ENCODE measurements around the gene KCTD12. TPM values are rescaled to one million over a fixed set of nuclear protein-coding genes. Genes with fewer than 3 reads are reported as not detected.
A peak's percentile ranks its signal among the peaks of the same experiment; 100 is the strongest.

Gene KCTD12
- total RNA-seq, 1 donor from 2014 or later, result 134 TPM

- H3K4me3 ChIP-seq (ENCODE audit: low read length in 3 of 3), result no peak overlapping the region
- H3K4me1 ChIP-seq (ENCODE audit: control insufficient read depth in 3 of 3, insufficient read depth in 3 of 3, low read length in 3 of 3), result peaks cover 14 to 20% (median 15%) of the 10 kb centered on the region in 3 donors
- H3K9ac ChIP-seq (ENCODE audit: low read depth in 1 of 3, low read length in 3 of 3), result no peak overlapping the region
- peaks cover 0 to 9% (median under 1%) of the 10 kb centered on the region in 3 donors for H3K27me3 ChIP-seq (ENCODE audit: control insufficient read depth in 3 of 3, insufficient read depth in 3 of 3, low read length in 3 of 3)
- no peaks in the 10 kb centered on the region for H3K9me3 ChIP-seq (ENCODE audit: control insufficient read depth in 3 of 3, low read length in 3 of 3)
- H3K27ac ChIP-seq (ENCODE audit: low read depth, low read length), result no peak overlapping the region
- no peaks in the 10 kb centered on the region for H3K36me3 ChIP-seq (ENCODE audit: control insufficient read depth in 3 of 3, insufficient read depth in 3 of 3, low read length in 3 of 3)
Measured at GRCh38 chr13:76889254-76889653, 3.0 kb upstream of the KCTD12 start.

GRCh38 chr13:76888421-76888820 is 2.2 kb upstream of the KCTD12 start:
- Histone ChIP-seq H3K9ac (ENCODE audit: low read depth in 1 of 3, low read length in 3 of 3) (no peak overlapping the region), H3K27ac (ENCODE audit: low read depth, low read length) (no peak overlapping the region), H3K4me3 (ENCODE audit: low read length in 3 of 3) (no peak overlapping the region), H3K4me1 (ENCODE audit: control insufficient read depth in 3 of 3, insufficient read depth in 3 of 3, low read length in 3 of 3) (peaks cover 14 to 22% (median 15%) of the 10 kb centered on the region in 3 donors), H3K9me3 (ENCODE audit: control insufficient read depth in 3 of 3, low read length in 3 of 3) (no peaks in the 10 kb centered on the region), H3K36me3 (ENCODE audit: control insufficient read depth in 3 of 3, insufficient read depth in 3 of 3, low read length in 3 of 3) (no peaks in the 10 kb centered on the region), H3K27me3 (ENCODE audit: control insufficient read depth in 3 of 3, insufficient read depth in 3 of 3, low read length in 3 of 3) (peaks cover 0 to 11% (median 3%) of the 10 kb centered on the region in 3 donors)

- H3K9me3 ChIP-seq (ENCODE audit: control insufficient read depth in 3 of 3, low read length in 3 of 3), result no peaks in the 10 kb centered on the region
Measured at GRCh38 chr13:76887076-76887563, 915 bp upstream of the KCTD12 start.

GRCh38 chr13:76886005-76886291 is 257 bp downstream of the KCTD12 start:
- H3K9me3 ChIP-seq (ENCODE audit: control insufficient read depth in 3 of 3, low read length in 3 of 3), result no peaks in the 10 kb centered on the region
- H3K27me3 ChIP-seq (ENCODE audit: control insufficient read depth in 3 of 3, insufficient read depth in 3 of 3, low read length in 3 of 3), result peaks cover 0 to 11% (median 10%) of the 10 kb centered on the region in 3 donors
- H3K9ac ChIP-seq (ENCODE audit: low read depth in 1 of 3, low read length in 3 of 3), result peak overlapping the region; percentile 68 to 84 (median 78)
- H3K4me3 ChIP-seq (ENCODE audit: low read length in 3 of 3), result peak overlapping the region; percentile 75 to 87 (median 80)
- peak overlapping the region; percentile 78 for H3K27ac ChIP-seq (ENCODE audit: low read depth, low read length)
- H3K36me3 ChIP-seq (ENCODE audit: control insufficient read depth in 3 of 3, insufficient read depth in 3 of 3, low read length in 3 of 3), result no peaks in the 10 kb centered on the region
- peaks cover 14 to 22% (median 15%) of the 10 kb centered on the region in 3 donors for H3K4me1 ChIP-seq (ENCODE audit: control insufficient read depth in 3 of 3, insufficient read depth in 3 of 3, low read length in 3 of 3)

More at GRCh38 chr13:76887076-76887563, 915 bp upstream of the KCTD12 start:
- H3K4me1 ChIP-seq (ENCODE audit: control insufficient read depth in 3 of 3, insufficient read depth in 3 of 3, low read length in 3 of 3), result peaks cover 14 to 22% (median 15%) of the 10 kb centered on the region in 3 donors
- H3K27ac ChIP-seq (ENCODE audit: low read depth, low read length), result peak overlapping the region; percentile 71
- H3K4me3 ChIP-seq (ENCODE audit: low read length in 3 of 3), result peak overlapping the region; percentile 56 to 73 (median 71)
- peak overlapping the region; percentile 48 to 72 (median 67) for H3K9ac ChIP-seq (ENCODE audit: low read depth in 1 of 3, low read length in 3 of 3)
- no peaks in the 10 kb centered on the region for H3K36me3 ChIP-seq (ENCODE audit: control insufficient read depth in 3 of 3, insufficient read depth in 3 of 3, low read length in 3 of 3)
- H3K27me3 ChIP-seq (ENCODE audit: control insufficient read depth in 3 of 3, insufficient read depth in 3 of 3, low read length in 3 of 3), result peaks cover 0 to 11% (median 8%) of the 10 kb centered on the region in 3 donors

- Histone ChIP-seq H3K4me3 (ENCODE audit: low read length in 3 of 3) (peak overlapping the region; percentile 75 to 87 (median 80)), H3K27ac (ENCODE audit: low read depth, low read length) (peak overlapping the region; percentile 78), H3K36me3 (ENCODE audit: control insufficient read depth in 3 of 3, insufficient read depth in 3 of 3, low read length in 3 of 3) (no peaks in the 10 kb centered on the region), H3K9me3 (ENCODE audit: control insufficient read depth in 3 of 3, low read length in 3 of 3) (no peaks in the 10 kb centered on the region), H3K27me3 (ENCODE audit: control insufficient read depth in 3 of 3, insufficient read depth in 3 of 3, low read length in 3 of 3) (peaks cover 0 to 11% (median 10%) of the 10 kb centered on the region in 3 donors), H3K9ac (ENCODE audit: low read depth in 1 of 3, low read length in 3 of 3) (peak overlapping the region; percentile 68 to 84 (median 78)), H3K4me1 (ENCODE audit: control insufficient read depth in 3 of 3, insufficient read depth in 3 of 3, low read length in 3 of 3) (peaks cover 14 to 22% (median 15%) of the 10 kb centered on the region in 3 donors)
Measured at GRCh38 chr13:76885203-76886004, 801 bp downstream of the KCTD12 start.

- Histone ChIP-seq H3K27me3 (ENCODE audit: control insufficient read depth in 3 of 3, insufficient read depth in 3 of 3, low read length in 3 of 3) (peaks cover 0 to 11% (median 10%) of the 10 kb centered on the region in 3 donors), H3K9ac (ENCODE audit: low read depth in 1 of 3, low read length in 3 of 3) (peak overlapping the region; percentile 68 to 84 (median 78)), H3K27ac (ENCODE audit: low read depth, low read length) (peak overlapping the region; percentile 78), H3K4me3 (ENCODE audit: low read length in 3 of 3) (peak overlapping the region; percentile 75 to 87 (median 80)), H3K4me1 (ENCODE audit: control insufficient read depth in 3 of 3, insufficient read depth in 3 of 3, low read length in 3 of 3) (peaks cover 14 to 22% (median 15%) of the 10 kb centered on the region in 3 donors), H3K36me3 (ENCODE audit: control insufficient read depth in 3 of 3, insufficient read depth in 3 of 3, low read length in 3 of 3) (no peaks in the 10 kb centered on the region), H3K9me3 (ENCODE audit: control insufficient read depth in 3 of 3, low read length in 3 of 3) (no peaks in the 10 kb centered on the region)
Measured at GRCh38 chr13:76884907-76885202, 1.4 kb downstream of the KCTD12 start.

- peak overlapping the region; percentile 68 to 84 (median 78) for H3K9ac ChIP-seq (ENCODE audit: low read depth in 1 of 3, low read length in 3 of 3)
- peak overlapping the region; percentile 78 for H3K27ac ChIP-seq (ENCODE audit: low read depth, low read length)
- peaks cover 14 to 22% (median 15%) of the 10 kb centered on the region in 3 donors for H3K4me1 ChIP-seq (ENCODE audit: control insufficient read depth in 3 of 3, insufficient read depth in 3 of 3, low read length in 3 of 3)
Measured at GRCh38 chr13:76884186-76884906, 1.9 kb downstream of the KCTD12 start.

GRCh38 chr13:76883236-76883635 is 3.0 kb downstream of the KCTD12 start:
- peak overlapping the region in 2 of 3 donors; percentile 0 to 63 for H3K9ac ChIP-seq (ENCODE audit: low read depth in 1 of 3, low read length in 3 of 3)

More at GRCh38 chr13:76884186-76884906, 1.9 kb downstream of the KCTD12 start:
- Histone ChIP-seq H3K27me3 (ENCODE audit: control insufficient read depth in 3 of 3, insufficient read depth in 3 of 3, low read length in 3 of 3) (peaks cover 0 to 15% (median 10%) of the 10 kb centered on the region in 3 donors), H3K4me3 (ENCODE audit: low read length in 3 of 3) (peak overlapping the region; percentile 75 to 87 (median 80)), H3K9me3 (ENCODE audit: control insufficient read depth in 3 of 3, low read length in 3 of 3) (no peaks in the 10 kb centered on the region), H3K36me3 (ENCODE audit: control insufficient read depth in 3 of 3, insufficient read depth in 3 of 3, low read length in 3 of 3) (no peaks in the 10 kb centered on the region)

GRCh38 chr13:76882431-76882830 is 3.8 kb downstream of the KCTD12 start:
- H3K36me3 ChIP-seq (ENCODE audit: control insufficient read depth in 3 of 3, insufficient read depth in 3 of 3, low read length in 3 of 3), result no peaks in the 10 kb centered on the region
- H3K27ac ChIP-seq (ENCODE audit: low read depth, low read length), result peak overlapping the region; percentile 78
- no peaks in the 10 kb centered on the region for H3K9me3 ChIP-seq (ENCODE audit: control insufficient read depth in 3 of 3, low read length in 3 of 3)
- H3K9ac ChIP-seq (ENCODE audit: low read depth in 1 of 3, low read length in 3 of 3), result peak overlapping the region in 1 of 3 donors; percentile 27
- H3K4me1 ChIP-seq (ENCODE audit: control insufficient read depth in 3 of 3, insufficient read depth in 3 of 3, low read length in 3 of 3), result peaks cover 12 to 21% (median 12%) of the 10 kb centered on the region in 3 donors
- H3K4me3 ChIP-seq (ENCODE audit: low read length in 3 of 3), result peak overlapping the region in 2 of 3 donors; percentile 32 to 87
- peaks cover 0 to 15% (median 10%) of the 10 kb centered on the region in 3 donors for H3K27me3 ChIP-seq (ENCODE audit: control insufficient read depth in 3 of 3, insufficient read depth in 3 of 3, low read length in 3 of 3)

More at GRCh38 chr13:76883236-76883635, 3.0 kb downstream of the KCTD12 start:
- H3K27me3 ChIP-seq (ENCODE audit: control insufficient read depth in 3 of 3, insufficient read depth in 3 of 3, low read length in 3 of 3), result peaks cover 0 to 15% (median 10%) of the 10 kb centered on the region in 3 donors
- H3K4me3 ChIP-seq (ENCODE audit: low read length in 3 of 3), result peak overlapping the region; percentile 1 to 87 (median 15)
- peaks cover 14 to 22% (median 15%) of the 10 kb centered on the region in 3 donors for H3K4me1 ChIP-seq (ENCODE audit: control insufficient read depth in 3 of 3, insufficient read depth in 3 of 3, low read length in 3 of 3)
- H3K9me3 ChIP-seq (ENCODE audit: control insufficient read depth in 3 of 3, low read length in 3 of 3), result no peaks in the 10 kb centered on the region
- no peaks in the 10 kb centered on the region for H3K36me3 ChIP-seq (ENCODE audit: control insufficient read depth in 3 of 3, insufficient read depth in 3 of 3, low read length in 3 of 3)
- H3K27ac ChIP-seq (ENCODE audit: low read depth, low read length), result peak overlapping the region; percentile 78

All from skeletal muscle tissue (tissue), 4 donors.